Nucleus accumbens (tissue), 56 donors: Measurements from ENCODE around the gene FBXO45.
A peak's percentile ranks its signal among the peaks of the same experiment; 100 is the strongest.
"Not testable (repeated sequence)": the region's sequence is repeated elsewhere in the genome, so short reads cannot be mapped to it uniquely, and the experiment has no call there.

ENCODE experiments used
- DNase-seq, 56 donors: peaks; one replicate each; lab custom pipeline; 2025; lab: John Stamatoyannopoulos, UW

Gene FBXO45

GRCh38 chr3:196555295-196555694 lies 13.2 kb upstream of the FBXO45 start:
- DNase-seq, result no peak

- DNase-seq, result peak in 3 of 56 donors; percentile 8 to 10 (median 9)
Observed at GRCh38 chr3:196557236-196557635, 11.2 kb upstream of the FBXO45 start.

- DNase-seq, result no peak
Observed at GRCh38 chr3:196558476-196558875, 10.0 kb upstream of the FBXO45 start.

GRCh38 chr3:196559826-196560225 lies 8.6 kb upstream of the FBXO45 start:
- DNase-seq, result no peak

DNA sequence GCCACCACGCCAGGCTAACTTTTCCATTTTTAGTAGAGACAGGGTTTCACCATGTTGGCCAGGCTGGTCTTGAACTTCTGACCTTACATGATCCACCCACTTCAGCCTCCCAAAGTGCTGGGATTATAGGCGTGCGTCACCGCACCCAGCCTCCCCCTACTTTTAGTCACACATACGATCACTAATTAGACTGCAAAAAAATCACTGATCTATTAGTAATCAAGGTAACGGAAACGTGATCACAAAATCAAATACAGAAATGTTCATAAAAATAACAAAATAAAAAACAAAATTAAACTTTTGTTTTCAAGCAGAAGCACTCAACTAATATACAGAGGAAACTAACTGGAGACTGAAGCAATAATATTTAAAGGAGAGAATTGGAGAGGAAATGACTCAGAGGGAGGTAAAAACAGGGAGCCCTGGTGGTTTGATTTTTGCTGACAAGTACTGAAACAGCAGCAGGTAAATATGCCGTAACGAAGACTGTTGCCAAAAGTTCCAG lies 4.7 kb upstream of the FBXO45 start:
- no peak for DNase-seq

DNA sequence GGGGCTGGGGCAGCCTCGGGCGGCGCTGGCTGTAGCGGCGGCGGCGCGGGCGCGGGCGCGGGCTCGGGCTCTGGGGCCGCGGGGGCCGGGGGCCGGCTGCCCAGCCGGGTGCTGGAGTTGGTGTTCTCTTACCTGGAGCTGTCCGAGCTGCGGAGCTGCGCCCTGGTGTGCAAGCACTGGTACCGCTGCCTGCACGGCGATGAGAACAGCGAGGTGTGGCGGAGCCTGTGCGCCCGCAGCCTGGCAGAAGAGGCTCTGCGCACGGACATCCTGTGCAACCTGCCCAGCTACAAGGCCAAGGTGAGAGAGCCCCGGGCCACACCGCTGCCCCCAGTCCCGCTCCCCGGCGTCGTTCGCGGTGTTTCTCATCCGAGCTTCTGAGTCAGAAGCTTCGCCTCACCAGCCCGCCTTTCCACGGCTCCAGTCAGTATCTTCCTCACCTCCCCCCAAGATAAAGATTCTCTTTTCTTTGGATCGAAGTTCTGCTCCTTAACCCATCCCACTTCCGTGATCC lies 600 bp downstream of the FBXO45 start:
- peak in 27 of 56 donors; percentile 7 to 57 (median 35) for DNase-seq

DNA sequence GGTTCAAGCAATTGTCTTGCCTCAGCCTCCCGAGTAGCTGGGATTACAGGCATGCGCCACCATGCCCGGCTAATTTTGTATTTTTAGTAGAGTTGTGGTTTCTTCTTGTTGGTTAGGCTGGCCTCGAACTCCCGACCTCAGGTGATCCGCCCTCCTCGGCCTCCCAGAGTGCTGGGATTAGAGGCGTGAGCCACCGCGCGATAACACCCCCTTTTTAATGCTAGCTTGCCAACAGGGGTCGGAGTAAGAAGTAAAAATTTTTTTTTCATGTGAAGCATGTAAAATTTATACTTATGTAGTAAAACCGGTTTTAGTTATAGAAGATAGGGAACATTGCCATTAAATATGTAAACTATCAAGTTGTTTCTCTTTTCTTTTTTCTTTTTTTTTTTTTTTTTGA lies 1.9 kb downstream of the FBXO45 start:
- not testable (repeated sequence) for DNase-seq

DNA sequence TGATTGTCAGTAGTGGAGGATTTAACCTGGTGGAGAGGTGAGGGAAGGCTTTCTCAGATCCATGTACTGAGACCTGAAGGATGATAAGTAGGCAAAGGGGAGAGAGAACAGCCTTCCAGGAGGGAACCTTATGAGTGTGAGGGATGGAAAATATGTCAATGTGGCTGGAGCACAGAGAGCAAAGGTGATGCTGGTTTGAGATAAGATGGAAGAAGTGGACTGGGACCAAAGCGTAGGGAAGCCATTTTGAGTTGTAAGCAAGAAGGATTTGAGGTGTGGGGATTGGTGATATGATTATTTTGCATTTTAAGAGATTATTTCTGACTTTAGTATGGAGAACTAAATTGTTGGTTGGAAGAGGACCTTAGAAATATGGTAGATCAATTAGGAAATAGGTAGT lies 3.9 kb downstream of the FBXO45 start:
- no peak for DNase-seq

- DNase-seq, result no peak
Observed at GRCh38 chr3:196585044-196585757, 16.7 kb downstream of the FBXO45 start.

DNA sequence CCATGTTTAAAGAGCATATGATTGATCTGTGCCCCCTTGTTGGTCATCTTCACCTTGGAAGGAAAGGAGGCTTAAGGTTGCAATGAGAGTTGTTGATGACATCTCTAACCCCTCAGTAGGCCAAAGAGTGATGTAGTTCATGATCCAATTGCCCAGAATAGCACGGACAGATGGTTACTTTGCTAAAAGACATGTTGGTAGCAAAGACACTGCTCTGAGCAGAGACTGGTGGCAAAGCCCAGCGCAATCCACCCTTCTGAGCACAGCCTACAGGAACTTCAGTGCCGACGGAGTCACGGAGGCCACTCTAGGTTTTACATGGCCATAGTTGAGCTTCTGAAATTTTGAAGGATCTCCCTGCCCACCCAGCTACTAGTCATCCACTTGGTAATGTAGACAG lies 21.8 kb downstream of the FBXO45 start:
- DNase-seq, result no peak

DNA sequence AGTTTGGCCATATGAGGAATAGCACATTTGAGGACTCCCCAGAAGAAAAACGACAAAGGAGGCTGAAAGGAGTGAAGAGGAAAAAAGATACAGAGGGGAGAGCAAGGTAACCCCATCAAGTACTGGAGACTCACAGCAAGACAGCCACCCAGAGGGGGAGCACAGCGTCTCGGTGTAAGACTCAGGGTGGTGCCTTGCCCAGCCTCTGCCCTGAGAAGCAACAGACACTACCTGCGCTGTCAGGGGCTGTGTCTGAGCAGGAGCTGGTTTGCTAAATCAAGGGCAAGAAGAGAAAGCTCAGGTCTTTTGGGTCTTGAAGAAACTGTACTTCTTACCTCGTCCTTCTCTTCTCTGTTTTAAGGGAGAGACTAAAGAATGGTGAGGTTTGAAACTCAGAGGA lies 27.9 kb downstream of the FBXO45 start:
- DNase-seq, result no peak

DNA sequence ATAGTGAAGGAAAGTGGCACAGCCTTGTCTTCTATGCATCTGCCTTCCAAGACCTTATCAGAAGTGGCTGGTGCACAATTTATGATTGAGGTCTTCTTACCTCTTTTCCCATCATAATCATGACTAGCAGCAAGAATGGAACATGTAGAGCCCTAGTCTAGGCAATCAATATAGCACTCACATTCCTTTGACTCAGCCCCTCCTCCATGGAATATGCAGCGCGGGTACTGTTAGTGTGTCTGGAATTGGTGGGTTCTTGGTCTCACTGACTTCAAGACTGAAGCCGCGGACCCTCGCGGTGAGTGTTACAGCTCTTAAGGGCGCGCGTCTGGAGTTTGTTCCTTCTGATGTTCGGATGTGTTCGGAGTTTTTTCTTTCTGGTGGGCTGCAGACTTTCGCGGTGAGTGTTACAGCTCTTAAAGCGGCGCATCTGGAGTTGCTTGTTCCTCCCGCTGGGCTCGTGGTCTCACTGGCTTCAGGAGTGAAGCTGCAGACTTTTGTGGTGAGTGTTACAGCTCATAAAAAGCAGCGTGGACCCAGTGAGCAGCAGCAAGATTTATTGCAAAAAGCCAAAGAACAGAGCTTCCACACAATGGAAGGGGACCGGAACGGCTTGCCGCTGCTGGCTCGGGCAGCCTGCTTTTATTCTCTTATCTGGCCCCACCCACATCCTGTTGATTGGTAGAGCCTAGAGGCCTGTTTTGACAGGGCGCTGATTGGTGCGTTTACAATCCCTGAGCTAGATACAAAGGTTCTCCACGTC lies 29.7 kb downstream of the FBXO45 start:
- not testable (repeated sequence) for DNase-seq

DNA sequence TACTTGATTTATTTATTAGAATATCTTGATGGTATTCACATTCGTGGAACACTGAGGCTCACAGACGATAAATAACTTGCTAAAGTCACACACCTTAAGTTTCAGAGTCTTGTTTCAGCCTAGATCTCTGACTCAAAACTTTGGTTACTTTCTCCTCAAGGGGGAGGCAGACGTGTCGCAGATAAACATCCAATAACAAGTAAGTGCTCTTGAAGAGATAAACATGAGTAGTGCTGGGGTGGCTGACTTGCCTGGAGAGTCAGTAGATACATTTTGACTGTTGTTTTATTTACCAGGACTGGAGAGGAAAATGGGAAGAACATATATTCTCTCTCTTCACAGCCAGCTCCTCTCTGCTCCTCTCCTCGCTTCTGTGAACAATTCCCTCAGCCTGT lies 31.3 kb downstream of the FBXO45 start:
- DNase-seq, result no peak

DNA sequence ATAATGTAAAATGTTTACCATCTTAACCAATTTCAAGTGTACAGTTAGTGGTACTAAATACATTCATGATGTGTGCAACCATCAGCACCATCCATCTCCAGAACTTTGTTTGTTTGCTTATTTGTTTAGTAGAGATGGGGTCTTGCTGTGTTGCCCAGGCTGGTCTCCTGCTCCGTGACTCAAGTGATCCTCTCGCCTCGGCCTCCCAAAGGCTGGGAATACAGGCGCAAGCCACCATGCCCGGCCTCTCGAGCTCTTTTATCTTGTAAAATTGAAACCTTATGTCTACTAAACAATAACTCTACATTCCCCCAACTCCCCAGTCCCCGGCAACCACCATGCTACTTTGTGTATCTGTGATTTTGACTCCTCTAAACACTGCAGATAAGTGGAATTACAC lies 31.9 kb downstream of the FBXO45 start:
- DNase-seq, result no peak

DNA sequence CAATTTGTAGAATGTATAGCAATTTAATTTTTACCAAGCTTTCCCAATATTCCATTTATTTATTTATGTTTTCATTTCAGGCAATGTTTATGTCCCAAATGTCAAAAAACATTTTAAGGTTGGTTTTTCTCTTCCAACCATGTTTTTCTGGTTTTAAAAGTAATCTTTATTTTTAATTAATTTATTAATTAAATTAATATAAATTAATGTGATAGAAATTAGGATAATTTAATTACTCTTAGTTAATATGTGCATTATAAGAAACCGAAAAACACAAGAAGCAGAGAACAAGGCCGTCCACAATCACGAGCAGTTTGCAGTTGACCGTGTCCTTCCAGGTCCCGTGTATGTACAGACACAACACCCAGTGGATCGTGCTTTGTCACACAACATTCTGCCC lies 34.2 kb downstream of the FBXO45 start:
- DNase-seq, result no peak

DNA sequence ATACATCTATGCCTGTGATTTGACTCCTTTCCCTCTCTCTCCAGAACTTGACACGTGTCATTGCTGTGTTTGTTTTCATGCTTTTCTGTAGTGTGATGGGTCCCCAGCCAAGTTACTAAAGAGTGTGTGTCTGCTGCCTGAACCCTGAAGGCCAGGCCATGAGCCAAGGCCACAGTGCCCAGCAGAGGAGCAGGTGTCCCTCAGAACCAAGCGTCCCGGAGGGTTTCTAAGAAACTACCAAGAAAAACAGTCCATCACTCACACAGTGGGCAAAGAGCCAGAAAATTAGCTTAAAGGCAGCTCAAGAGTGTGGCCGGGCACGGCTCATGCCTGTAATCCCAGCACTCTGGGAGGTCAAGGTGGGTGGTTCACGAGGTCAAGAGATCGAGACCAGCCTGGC lies 35.2 kb downstream of the FBXO45 start:
- DNase-seq, result no peak

GRCh38 chr3:196604548-196604947 lies 36.1 kb downstream of the FBXO45 start:
- DNase-seq, result peak in 14 of 56 donors; percentile 8 to 58 (median 34)

- DNase-seq, result no peak
Observed at GRCh38 chr3:196608693-196609092, 40.2 kb downstream of the FBXO45 start.

DNA sequence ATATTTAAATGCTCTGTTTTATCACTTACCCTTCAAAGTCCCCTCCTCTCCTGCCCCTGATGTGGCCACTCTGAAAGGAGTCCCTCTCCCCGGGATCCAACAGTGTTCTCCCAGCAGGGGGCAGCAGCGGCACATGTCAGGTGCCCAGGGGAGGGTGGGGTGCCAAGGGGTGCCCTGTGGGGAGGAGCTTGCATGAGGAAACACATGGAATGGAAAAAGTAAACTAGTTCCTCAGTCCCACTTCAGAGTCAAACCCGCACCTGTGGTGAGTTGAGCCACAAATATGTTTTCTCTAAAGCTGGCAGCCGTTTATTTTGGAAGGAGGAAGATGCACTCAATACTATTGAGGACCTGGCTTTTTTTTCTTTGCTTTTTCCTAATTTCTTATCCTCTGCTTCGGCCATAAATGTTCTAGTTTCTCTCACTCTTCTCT lies 40.9 kb downstream of the FBXO45 start:
- DNase-seq, result peak in 54 of 56 donors; percentile 25 to 93 (median 68)

DNA sequence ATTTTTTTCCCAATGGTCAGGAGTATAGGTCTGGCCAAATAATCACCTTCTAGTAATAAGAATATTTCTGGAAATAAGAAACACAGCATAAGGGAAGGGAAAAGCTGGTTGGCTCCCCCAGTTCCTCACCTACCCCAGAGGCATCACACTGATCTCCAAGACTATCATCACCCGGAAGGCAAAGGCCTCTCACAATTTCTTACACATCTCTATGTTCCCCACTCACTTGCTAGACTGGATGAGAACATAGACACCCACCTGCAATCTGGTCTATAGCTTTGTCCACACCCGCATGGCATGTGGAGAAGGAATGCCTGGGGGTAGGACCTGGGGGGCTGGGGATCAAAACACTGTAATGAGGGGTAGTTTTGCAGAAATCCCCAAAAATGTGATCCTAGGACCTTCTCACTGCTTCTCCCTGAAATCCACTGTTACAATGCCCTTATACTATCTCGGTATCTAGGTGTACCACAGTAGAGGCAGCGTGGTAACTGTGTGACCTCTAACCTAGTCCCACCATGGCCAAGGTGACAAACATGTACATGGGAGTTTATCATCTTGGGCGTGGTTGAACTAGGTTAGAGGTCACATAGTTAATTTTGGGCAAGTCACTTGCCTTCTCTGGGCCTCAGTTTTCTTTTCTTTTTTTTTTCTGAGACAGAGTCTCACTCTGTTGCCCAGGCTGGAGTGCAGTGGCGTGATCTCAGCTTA lies 41.5 kb downstream of the FBXO45 start:
- no peak for DNase-seq
